ENCODE measurements around the gene STK4.

The STK4 gene

DNA sequence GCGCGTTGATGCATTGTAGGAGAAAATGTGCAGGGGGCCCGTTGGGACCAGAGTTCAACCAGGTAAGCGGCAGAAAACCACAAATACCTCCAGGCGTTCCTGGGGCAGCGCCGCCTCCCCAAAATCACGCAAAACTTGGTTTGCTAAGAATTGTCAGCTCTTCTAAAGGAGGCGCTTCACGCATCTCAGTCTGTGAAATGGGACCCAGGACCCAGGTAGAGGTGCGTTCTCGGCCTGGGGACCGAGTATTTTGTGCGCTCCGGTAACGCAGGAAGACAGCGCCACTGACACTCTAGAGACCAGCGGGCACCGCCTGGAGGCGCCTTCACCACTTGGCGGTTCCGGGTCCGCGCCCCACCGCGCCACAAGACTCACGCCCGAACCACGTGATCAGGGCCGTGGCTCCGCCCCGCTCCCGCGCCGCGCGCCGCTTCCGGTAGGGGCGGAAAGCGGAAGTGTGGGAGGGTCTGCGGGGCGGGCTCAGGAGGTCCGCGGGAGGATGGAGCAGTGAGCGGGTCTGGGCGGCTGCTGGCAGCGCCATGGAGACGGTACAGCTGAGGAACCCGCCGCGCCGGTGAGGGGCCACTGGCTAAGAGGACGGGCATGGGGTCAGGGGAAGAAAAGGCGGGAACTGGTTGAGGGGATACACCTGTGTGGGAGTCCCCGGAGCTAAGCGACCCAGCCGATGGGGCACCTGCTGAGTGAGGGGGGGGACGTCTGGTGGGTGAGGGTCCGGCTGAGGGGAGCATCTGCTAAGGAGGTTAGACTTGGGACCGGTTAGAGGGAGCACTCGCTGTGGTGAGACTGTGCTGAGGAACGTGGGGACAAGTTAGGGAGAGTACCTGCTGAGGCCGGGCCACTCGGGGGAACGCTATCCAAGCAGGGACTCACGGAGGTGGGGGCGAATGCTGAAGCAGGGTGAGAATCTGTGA, at the start of gene STK4:
TSS of gene STK4 (plus strand) at position 483 of the 932 bp plus-strand sequence. CDS start at position 540, 57 bp downstream.
- Histone ChIP-seq H3K36me3 (ENCODE audit: control insufficient read depth, insufficient read depth, low read length) (no peaks in the 10 kb centered on the region), H3K4me1 (ENCODE audit: control insufficient read depth, insufficient read depth, low read length) (peaks cover 25% of the 10 kb centered on the region), H3K27me3 (ENCODE audit: control insufficient read depth, insufficient read depth, low read length) (peaks cover 35% of the 10 kb centered on the region), H3K9me3 (ENCODE audit: control insufficient read depth, insufficient read depth, low read length) (no peaks in the 10 kb centered on the region), H3K4me3 (ENCODE audit: low read depth, low read length) (peak within 1 kb of the TSS; percentile 88), H3K27ac (ENCODE audit: low read depth, low read length) (peak within 1 kb of the TSS; percentile 77), H3K9ac (ENCODE audit: low read depth, low read length) (peak within 1 kb of the TSS; percentile 44)

DNA sequence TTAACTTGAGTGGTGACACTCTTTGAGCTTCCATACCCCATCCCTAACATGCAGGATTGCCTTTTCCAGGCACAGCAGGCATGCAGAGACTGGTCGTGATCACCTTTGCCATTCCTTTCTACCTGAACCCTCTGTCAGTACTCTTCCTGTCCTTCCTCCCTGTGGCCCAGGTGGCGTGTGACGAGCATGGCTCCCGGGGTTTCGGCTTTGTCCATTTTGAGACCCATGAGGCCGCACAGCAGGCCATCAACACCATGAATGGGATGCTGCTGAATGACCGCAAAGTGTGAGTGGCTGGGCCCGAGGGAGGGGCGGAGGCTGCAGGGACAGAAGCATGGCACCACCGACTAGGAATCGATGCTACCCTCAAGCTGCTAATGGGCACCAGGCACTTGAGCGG, 49.7 kb upstream of the STK4 start:
- Histone ChIP-seq H3K4me1 (ENCODE audit: control insufficient read depth, insufficient read depth, low read length) (no peaks in the 10 kb centered on the region; the same call in 1 of the 2 replicates), H3K36me3 (ENCODE audit: control insufficient read depth, insufficient read depth, low read length) (peaks cover 80% of the 10 kb centered on the region), H3K4me3 (ENCODE audit: low read depth, low read length) (no peak overlapping the region), H3K27me3 (ENCODE audit: control insufficient read depth, insufficient read depth, low read length) (no peaks in the 10 kb centered on the region), H3K9ac (ENCODE audit: low read depth, low read length) (no peak overlapping the region), H3K9me3 (ENCODE audit: control insufficient read depth, insufficient read depth, low read length) (no peaks in the 10 kb centered on the region), H3K27ac (ENCODE audit: low read depth, low read length) (no peak overlapping the region)

DNA sequence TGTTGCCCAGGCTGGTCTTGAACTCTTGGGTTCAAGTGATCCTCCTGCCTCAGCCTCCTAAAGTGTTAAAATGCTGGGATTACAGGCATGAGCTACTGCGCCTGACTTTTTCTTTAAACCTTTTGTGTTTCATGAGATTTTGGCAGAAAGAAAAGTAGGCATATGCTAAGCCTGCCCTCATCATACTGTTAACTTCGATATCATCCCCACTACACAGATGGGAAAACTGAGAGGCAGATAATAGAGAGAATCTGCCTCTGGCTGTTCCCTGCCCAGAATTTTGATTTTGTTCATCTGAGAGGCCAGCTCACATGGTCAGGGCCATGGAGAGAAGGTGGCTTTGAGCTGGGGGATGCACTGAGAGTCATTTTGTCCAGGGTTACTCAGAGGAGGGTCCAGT, 48.9 kb upstream of the STK4 start:
- H3K9me3 ChIP-seq (ENCODE audit: control insufficient read depth, insufficient read depth, low read length): no peaks in the 10 kb centered on the region
- H3K36me3 ChIP-seq (ENCODE audit: control insufficient read depth, insufficient read depth, low read length): peaks cover 82% of the 10 kb centered on the region
- no peak overlapping the region for H3K27ac ChIP-seq (ENCODE audit: low read depth, low read length)

DNA sequence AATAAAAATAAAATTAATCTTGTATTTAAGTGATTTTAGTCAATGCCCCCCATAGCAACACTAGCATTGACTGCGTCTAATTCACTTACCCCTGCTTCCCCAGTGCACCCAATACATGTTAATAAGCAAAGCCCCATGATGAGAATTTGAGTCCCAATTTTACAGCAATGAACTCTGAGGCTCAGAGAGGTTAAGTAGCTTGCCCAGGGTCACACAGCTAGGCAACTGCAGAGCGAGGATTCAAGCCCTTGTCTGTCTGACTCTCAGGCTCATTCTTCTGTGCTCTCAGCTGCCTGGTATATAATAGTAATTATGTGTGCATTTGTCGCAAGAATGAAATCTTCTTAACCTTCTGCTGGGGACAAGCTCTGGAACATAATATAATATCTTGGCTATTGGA, 48.0 kb upstream of the STK4 start:
- no peak overlapping the region for H3K9ac ChIP-seq (ENCODE audit: low read depth, low read length)
- no peak overlapping the region for H3K4me3 ChIP-seq (ENCODE audit: low read depth, low read length)
- no peaks in the 10 kb centered on the region for H3K9me3 ChIP-seq (ENCODE audit: control insufficient read depth, insufficient read depth, low read length)
- H3K36me3 ChIP-seq (ENCODE audit: control insufficient read depth, insufficient read depth, low read length): peaks cover 80% of the 10 kb centered on the region
- no peaks in the 10 kb centered on the region for H3K27me3 ChIP-seq (ENCODE audit: control insufficient read depth, insufficient read depth, low read length)
- H3K4me1 ChIP-seq (ENCODE audit: control insufficient read depth, insufficient read depth, low read length): no peaks in the 10 kb centered on the region
- no peak overlapping the region for H3K27ac ChIP-seq (ENCODE audit: low read depth, low read length)

More for the DNA sequence above, 48.9 kb upstream of the STK4 start:
- no peak overlapping the region for H3K4me3 ChIP-seq (ENCODE audit: low read depth, low read length)
- no peaks in the 10 kb centered on the region for H3K4me1 ChIP-seq (ENCODE audit: control insufficient read depth, insufficient read depth, low read length)
- no peak overlapping the region for H3K9ac ChIP-seq (ENCODE audit: low read depth, low read length)
- no peaks in the 10 kb centered on the region for H3K27me3 ChIP-seq (ENCODE audit: control insufficient read depth, insufficient read depth, low read length)

DNA sequence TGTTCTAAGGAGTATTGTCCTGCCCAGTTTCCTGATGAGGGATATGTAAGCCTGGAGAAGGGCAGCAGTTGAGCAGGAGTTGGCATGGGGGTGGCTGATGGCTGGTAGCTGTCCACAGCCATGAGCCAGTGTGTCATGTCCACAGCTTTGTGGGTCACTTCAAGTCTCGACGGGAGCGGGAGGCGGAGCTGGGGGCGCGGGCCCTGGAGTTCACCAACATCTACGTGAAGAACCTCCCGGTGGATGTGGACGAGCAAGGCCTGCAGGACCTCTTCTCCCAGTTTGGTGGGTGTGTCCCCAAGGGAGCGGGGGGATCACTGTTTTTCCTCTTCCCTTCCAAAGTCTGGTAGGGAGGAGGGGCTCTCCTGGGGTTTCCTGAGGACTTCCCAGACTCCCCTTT, 47.6 kb upstream of the STK4 start:
- Histone ChIP-seq H3K4me3 (ENCODE audit: low read depth, low read length) (no peak overlapping the region), H3K27me3 (ENCODE audit: control insufficient read depth, insufficient read depth, low read length) (no peaks in the 10 kb centered on the region), H3K36me3 (ENCODE audit: control insufficient read depth, insufficient read depth, low read length) (peaks cover 79% of the 10 kb centered on the region), H3K9me3 (ENCODE audit: control insufficient read depth, insufficient read depth, low read length) (no peaks in the 10 kb centered on the region), H3K9ac (ENCODE audit: low read depth, low read length) (no peak overlapping the region), H3K4me1 (ENCODE audit: control insufficient read depth, insufficient read depth, low read length) (no peaks in the 10 kb centered on the region), H3K27ac (ENCODE audit: low read depth, low read length) (no peak overlapping the region)

DNA sequence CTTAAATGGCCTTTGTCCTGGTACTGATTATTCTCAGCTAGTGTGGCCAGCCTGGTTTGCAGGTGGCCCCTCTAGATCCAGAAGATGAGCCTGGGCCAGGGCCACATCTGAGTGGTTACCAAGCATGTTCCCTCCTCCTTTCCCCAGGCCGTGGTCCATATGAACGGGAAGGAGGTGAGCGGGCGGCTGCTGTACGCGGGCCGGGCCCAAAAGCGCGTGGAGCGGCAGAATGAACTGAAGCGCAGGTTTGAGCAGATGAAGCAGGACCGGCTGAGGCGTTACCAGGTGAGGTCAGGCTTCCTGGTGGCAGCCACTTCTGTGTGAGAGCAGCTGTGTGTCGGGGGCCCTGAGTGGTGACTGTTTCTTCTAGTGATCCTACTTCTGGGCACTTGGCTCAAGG, 44.9 kb upstream of the STK4 start:
- H3K4me3 ChIP-seq (ENCODE audit: low read depth, low read length): no peak overlapping the region
- H3K9ac ChIP-seq (ENCODE audit: low read depth, low read length): no peak overlapping the region
- no peaks in the 10 kb centered on the region for H3K27me3 ChIP-seq (ENCODE audit: control insufficient read depth, insufficient read depth, low read length)
- H3K36me3 ChIP-seq (ENCODE audit: control insufficient read depth, insufficient read depth, low read length): peaks cover 79% of the 10 kb centered on the region
- H3K27ac ChIP-seq (ENCODE audit: low read depth, low read length): no peak overlapping the region
- no peaks in the 10 kb centered on the region for H3K4me1 ChIP-seq (ENCODE audit: control insufficient read depth, insufficient read depth, low read length)
- H3K9me3 ChIP-seq (ENCODE audit: control insufficient read depth, insufficient read depth, low read length): no peaks in the 10 kb centered on the region

DNA sequence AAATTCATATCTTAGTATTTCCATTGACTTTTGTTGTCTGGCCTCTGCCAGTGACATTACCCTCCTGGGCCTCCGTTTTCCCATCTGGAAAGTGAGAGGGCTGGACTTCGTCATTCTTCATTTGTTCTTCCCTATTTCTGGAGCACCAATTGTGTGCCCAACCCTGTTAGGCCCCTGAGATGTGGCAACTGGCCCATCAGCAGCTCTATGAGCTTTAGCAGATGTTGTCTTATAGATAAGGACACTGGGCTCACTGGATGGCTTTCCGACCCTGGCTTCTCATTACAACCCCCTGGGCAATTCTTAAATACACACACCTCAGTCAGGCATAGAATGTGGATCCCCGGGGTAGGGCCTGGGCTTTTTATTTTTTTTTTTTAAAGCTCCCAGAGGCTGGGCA, 41.8 kb upstream of the STK4 start:
- Histone ChIP-seq H3K4me3 (ENCODE audit: low read depth, low read length) (no peak overlapping the region), H3K27me3 (ENCODE audit: control insufficient read depth, insufficient read depth, low read length) (no peaks in the 10 kb centered on the region), H3K36me3 (ENCODE audit: control insufficient read depth, insufficient read depth, low read length) (peaks cover 63% of the 10 kb centered on the region), H3K27ac (ENCODE audit: low read depth, low read length) (no peak overlapping the region), H3K9me3 (ENCODE audit: control insufficient read depth, insufficient read depth, low read length) (no peaks in the 10 kb centered on the region), H3K4me1 (ENCODE audit: control insufficient read depth, insufficient read depth, low read length) (no peaks in the 10 kb centered on the region), H3K9ac (ENCODE audit: low read depth, low read length) (no peak overlapping the region)

DNA sequence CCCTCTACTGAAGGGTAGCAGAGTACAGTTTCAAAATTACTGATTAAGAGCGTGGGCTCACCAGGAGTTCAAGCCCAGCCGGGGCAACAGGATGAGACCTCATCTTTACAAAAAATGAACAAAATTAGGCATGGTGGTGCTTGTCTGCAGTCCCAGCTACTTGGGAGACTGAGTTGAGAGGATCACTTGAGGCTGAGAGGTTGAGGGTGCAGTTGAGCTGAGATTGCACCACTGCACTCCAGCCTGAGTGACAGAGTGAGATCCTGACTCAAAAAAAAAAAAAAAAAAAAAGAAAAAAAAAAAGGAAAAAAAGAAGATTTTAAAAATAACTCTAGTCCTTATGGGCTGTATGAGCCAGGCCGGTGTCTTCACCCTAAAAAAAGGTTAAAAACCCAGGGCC, 37.7 kb upstream of the STK4 start:
- no peak overlapping the region for H3K27ac ChIP-seq (ENCODE audit: low read depth, low read length)
- H3K9me3 ChIP-seq (ENCODE audit: control insufficient read depth, insufficient read depth, low read length): no peaks in the 10 kb centered on the region
- H3K4me3 ChIP-seq (ENCODE audit: low read depth, low read length): no peak overlapping the region
- H3K36me3 ChIP-seq (ENCODE audit: control insufficient read depth, insufficient read depth, low read length): peaks cover 71% of the 10 kb centered on the region
- no peaks in the 10 kb centered on the region for H3K27me3 ChIP-seq (ENCODE audit: control insufficient read depth, insufficient read depth, low read length)
- H3K9ac ChIP-seq (ENCODE audit: low read depth, low read length): no peak overlapping the region
- H3K4me1 ChIP-seq (ENCODE audit: control insufficient read depth, insufficient read depth, low read length): no peaks in the 10 kb centered on the region

DNA sequence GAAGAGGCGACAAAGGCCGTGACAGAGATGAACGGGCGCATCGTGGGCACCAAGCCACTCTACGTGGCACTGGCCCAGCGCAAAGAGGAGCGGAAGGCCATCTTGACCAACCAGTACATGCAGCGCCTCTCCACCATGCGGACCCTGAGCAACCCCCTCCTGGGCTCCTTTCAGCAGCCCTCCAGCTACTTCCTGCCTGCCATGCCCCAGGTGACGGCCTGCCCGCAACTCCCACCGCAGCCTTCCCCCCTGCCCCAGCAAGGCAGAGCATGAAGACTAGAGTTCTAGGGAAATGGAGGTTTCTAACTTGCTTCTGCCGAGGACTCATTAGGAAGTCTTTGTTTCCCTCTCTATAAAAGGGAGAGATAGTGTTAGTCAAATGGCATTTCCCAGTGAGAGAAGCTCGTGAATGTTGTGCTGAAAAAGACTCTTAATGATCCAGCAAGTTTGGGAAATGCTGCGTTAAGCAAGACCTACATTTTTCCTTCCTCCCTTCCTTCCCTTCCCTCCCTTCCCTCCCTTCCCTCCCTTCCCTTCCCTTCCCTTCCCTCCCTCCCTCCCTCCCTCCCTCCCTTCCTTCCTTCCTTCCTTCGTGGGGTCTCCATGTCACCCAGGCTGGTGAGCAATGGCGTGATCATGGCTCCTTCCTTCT, 35.7 kb upstream of the STK4 start:
- Histone ChIP-seq H3K4me3 (ENCODE audit: low read depth, low read length) (no peak overlapping the region), H3K27ac (ENCODE audit: low read depth, low read length) (no peak overlapping the region), H3K36me3 (ENCODE audit: control insufficient read depth, insufficient read depth, low read length) (peaks cover 73% of the 10 kb centered on the region), H3K9me3 (ENCODE audit: control insufficient read depth, insufficient read depth, low read length) (no peaks in the 10 kb centered on the region), H3K27me3 (ENCODE audit: control insufficient read depth, insufficient read depth, low read length) (no peaks in the 10 kb centered on the region), H3K4me1 (ENCODE audit: control insufficient read depth, insufficient read depth, low read length) (no peaks in the 10 kb centered on the region), H3K9ac (ENCODE audit: low read depth, low read length) (no peak overlapping the region)

DNA sequence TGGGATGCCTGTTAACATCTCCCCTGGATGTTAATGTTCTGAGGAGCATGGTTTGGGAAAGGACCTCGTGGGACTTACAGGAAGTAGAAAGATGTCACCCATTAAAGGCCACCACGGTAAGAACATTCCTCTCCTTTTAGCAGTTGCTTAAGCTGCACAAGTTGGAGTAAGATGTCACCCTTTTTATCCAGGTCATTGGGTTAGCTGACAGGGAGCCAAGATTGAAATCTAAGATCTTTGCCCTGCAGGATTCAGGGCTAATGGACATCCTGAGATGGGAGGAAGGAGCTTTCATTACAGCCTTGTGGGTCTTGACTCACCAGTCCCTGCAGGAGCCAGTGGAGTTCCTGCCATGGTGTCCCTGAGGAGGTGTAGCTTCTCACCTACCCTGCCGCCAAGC, 34.4 kb upstream of the STK4 start:
- Histone ChIP-seq H3K27me3 (ENCODE audit: control insufficient read depth, insufficient read depth, low read length) (no peaks in the 10 kb centered on the region), H3K4me3 (ENCODE audit: low read depth, low read length) (no peak overlapping the region), H3K9me3 (ENCODE audit: control insufficient read depth, insufficient read depth, low read length) (no peaks in the 10 kb centered on the region), H3K4me1 (ENCODE audit: control insufficient read depth, insufficient read depth, low read length) (no peaks in the 10 kb centered on the region), H3K36me3 (ENCODE audit: control insufficient read depth, insufficient read depth, low read length) (peaks cover 78% of the 10 kb centered on the region), H3K9ac (ENCODE audit: low read depth, low read length) (no peak overlapping the region), H3K27ac (ENCODE audit: low read depth, low read length) (no peak overlapping the region)

DNA sequence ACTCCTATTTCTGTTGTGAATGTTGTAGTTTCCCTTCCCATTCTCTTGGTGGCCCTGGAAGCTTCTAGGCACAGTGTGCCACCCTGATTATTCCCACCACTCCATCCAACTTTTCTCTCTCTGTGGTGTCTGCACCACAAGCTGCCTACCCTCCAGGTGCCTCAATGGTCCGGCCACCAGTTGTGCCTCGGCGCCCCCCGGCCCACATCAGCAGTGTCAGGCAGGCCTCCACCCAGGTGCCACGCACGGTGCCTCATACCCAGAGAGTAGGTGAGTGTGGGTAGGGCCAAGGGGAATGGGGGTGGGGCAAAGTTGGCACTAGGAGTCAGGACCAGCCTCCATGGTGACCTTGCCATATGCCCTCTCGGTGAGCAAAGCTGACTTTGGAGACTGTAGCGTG, 33.4 kb upstream of the STK4 start:
- Histone ChIP-seq H3K4me1 (ENCODE audit: control insufficient read depth, insufficient read depth, low read length) (no peaks in the 10 kb centered on the region), H3K36me3 (ENCODE audit: control insufficient read depth, insufficient read depth, low read length) (peaks cover 88% of the 10 kb centered on the region), H3K27ac (ENCODE audit: low read depth, low read length) (no peak overlapping the region), H3K4me3 (ENCODE audit: low read depth, low read length) (no peak overlapping the region), H3K27me3 (ENCODE audit: control insufficient read depth, insufficient read depth, low read length) (no peaks in the 10 kb centered on the region), H3K9ac (ENCODE audit: low read depth, low read length) (no peak overlapping the region), H3K9me3 (ENCODE audit: control insufficient read depth, insufficient read depth, low read length) (no peaks in the 10 kb centered on the region)
